ENCODE measurements around the gene SELENON.

DNA sequence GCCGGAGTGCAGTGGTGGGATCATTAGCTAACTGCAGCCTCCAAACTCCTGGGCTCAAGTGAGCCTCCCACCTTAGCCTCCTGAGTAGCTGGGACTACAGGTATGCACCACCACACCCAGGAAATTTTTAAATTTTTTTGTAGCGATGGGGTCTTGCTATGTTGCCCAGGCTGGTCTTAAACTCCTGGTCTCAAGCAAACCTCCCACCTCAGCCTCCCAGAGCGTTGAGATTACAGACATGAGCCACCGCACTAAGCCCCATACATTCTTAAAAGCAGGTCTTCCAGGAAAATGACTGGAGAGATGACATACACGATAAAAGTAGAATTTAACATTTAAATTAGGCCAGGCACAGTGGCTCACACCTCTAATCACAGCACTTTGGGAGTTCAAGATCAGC, 33.2 kb downstream of the SELENON start:
- TF ChIP-seq, protein P1, sequence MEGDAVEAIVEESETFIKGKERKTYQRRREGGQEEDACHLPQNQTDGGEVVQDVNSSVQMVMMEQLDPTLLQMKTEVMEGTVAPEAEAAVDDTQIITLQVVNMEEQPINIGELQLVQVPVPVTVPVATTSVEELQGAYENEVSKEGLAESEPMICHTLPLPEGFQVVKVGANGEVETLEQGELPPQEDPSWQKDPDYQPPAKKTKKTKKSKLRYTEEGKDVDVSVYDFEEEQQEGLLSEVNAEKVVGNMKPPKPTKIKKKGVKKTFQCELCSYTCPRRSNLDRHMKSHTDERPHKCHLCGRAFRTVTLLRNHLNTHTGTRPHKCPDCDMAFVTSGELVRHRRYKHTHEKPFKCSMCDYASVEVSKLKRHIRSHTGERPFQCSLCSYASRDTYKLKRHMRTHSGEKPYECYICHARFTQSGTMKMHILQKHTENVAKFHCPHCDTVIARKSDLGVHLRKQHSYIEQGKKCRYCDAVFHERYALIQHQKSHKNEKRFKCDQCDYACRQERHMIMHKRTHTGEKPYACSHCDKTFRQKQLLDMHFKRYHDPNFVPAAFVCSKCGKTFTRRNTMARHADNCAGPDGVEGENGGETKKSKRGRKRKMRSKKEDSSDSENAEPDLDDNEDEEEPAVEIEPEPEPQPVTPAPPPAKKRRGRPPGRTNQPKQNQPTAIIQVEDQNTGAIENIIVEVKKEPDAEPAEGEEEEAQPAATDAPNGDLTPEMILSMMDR (IDR thresholded peaks at IDR 0.05), result no peak
- no peak for TF ChIP-seq POLR2AphosphoS5 (IDR thresholded peaks at IDR 0.05)

All from breast epithelium (tissue), 3 donors.